ENCODE measurements around the gene TRIOBP. TPM values are rescaled to one million over a fixed set of nuclear protein-coding genes. Genes with fewer than 3 reads are reported as not detected.

Gene TRIOBP
- total and polyA plus RNA-seq, 2 of the 13 experiments (the other 11 are each of a cell fraction or from before 2014, with no cell fraction given): 6.1 to 15.4 TPM

DNA sequence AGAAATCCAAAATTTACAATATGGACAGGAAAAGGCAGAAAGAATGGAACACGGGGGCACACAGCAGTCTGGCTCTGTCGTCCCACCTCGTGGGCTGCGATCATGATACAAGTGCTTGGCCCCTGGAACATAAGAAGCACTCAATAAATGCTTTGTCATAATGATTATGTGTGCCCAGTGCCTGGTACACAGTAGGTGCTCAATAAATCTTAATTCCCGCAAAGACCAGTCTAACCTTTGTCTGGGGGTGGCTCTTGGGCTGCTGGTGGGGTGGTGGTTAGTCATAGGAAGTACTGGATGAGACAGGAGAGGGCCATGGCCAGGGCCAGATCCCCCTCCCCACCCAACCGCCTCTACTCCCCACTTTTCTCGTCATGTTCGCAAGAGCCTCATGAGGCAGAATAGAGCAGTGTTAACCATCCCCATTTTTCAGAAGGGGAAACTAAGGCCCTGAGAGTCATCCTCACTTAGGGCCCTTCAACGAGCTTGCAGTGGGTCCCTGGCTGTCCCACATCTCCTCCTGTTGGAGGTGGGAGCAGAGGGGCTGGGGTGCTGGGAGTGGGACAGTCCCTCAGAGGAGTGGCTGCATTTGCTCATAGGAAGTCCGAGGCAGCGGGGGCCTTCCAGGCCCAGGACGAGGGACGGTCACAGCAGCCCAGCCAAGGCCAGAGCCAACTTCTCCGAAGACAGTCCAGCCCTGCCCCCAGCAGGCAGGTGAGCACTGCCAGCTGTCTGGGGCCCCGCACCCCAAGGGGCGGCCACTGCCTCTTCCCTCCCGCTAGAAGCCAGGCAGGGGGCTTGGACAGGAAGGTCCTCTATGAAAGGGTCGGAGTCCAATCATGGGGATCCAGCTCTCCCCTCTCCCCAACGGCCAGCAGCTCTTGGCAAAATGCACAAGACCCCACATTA is 36.1 kb downstream of the TRIOBP start (continued):
- TF ChIP-seq SCMH1 (CRISPR knock-in tag; IDR thresholded peaks at IDR 0.05; ENCODE audit: borderline replicate concordance) (no peak), FOXP1 (IDR thresholded peaks at IDR 0.05) (no peak), FOXP1 (CRISPR knock-in tag; IDR thresholded peaks at IDR 0.05) (no peak), CHD2 (IDR thresholded peaks at IDR 0.05; ENCODE audit: low read depth, low read length) (no peak), ZNF546 (CRISPR knock-in tag; conservative IDR thresholded peaks at IDR 0.05) (no peak), YEATS4 (CRISPR knock-in tag; IDR thresholded peaks at IDR 0.05; ENCODE audit: borderline replicate concordance) (no peak; the same call in 1 of the 2 replicates), WIZ (CRISPR knock-in tag; IDR thresholded peaks at IDR 0.05) (no peak), CEBPG (CRISPR knock-in tag; IDR thresholded peaks at IDR 0.05) (no peak), HOXA7 (CRISPR knock-in tag; IDR thresholded peaks at IDR 0.05) (no peak), ZSCAN31 (CRISPR knock-in tag; IDR thresholded peaks at IDR 0.05; ENCODE audit: low read depth) (no peak), HNRNPLL (IDR thresholded peaks at IDR 0.05; ENCODE audit: low read depth, low read length, poor library complexity, severe bottlenecking) (peak; percentile 25), ZFX (CRISPR knock-in tag; IDR thresholded peaks at IDR 0.05; ENCODE audit: low read depth) (peak; percentile 31; the same call in 1 of the 2 replicates), SAFB2 (CRISPR knock-in tag; IDR thresholded peaks at IDR 0.05; ENCODE audit: borderline replicate concordance, low read depth) (no peak), MIER2 (CRISPR knock-in tag; IDR thresholded peaks at IDR 0.05) (no peak), RXRA (CRISPR knock-in tag; IDR thresholded peaks at IDR 0.05) (no peak)
- TF ChIP-seq, protein P1, sequence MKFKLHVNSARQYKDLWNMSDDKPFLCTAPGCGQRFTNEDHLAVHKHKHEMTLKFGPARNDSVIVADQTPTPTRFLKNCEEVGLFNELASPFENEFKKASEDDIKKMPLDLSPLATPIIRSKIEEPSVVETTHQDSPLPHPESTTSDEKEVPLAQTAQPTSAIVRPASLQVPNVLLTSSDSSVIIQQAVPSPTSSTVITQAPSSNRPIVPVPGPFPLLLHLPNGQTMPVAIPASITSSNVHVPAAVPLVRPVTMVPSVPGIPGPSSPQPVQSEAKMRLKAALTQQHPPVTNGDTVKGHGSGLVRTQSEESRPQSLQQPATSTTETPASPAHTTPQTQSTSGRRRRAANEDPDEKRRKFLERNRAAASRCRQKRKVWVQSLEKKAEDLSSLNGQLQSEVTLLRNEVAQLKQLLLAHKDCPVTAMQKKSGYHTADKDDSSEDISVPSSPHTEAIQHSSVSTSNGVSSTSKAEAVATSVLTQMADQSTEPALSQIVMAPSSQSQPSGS (CRISPR knock-in tag; IDR thresholded peaks at IDR 0.05): no peak
- TF ChIP-seq, protein P2, sequence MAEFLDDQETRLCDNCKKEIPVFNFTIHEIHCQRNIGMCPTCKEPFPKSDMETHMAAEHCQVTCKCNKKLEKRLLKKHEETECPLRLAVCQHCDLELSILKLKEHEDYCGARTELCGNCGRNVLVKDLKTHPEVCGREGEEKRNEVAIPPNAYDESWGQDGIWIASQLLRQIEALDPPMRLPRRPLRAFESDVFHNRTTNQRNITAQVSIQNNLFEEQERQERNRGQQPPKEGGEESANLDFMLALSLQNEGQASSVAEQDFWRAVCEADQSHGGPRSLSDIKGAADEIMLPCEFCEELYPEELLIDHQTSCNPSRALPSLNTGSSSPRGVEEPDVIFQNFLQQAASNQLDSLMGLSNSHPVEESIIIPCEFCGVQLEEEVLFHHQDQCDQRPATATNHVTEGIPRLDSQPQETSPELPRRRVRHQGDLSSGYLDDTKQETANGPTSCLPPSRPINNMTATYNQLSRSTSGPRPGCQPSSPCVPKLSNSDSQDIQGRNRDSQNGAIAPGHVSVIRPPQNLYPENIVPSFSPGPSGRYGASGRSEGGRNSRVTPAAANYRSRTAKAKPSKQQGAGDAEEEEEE (CRISPR knock-in tag; IDR thresholded peaks at IDR 0.05; ENCODE audit: borderline replicate concordance): no peak
- TF ChIP-seq, protein P3, sequence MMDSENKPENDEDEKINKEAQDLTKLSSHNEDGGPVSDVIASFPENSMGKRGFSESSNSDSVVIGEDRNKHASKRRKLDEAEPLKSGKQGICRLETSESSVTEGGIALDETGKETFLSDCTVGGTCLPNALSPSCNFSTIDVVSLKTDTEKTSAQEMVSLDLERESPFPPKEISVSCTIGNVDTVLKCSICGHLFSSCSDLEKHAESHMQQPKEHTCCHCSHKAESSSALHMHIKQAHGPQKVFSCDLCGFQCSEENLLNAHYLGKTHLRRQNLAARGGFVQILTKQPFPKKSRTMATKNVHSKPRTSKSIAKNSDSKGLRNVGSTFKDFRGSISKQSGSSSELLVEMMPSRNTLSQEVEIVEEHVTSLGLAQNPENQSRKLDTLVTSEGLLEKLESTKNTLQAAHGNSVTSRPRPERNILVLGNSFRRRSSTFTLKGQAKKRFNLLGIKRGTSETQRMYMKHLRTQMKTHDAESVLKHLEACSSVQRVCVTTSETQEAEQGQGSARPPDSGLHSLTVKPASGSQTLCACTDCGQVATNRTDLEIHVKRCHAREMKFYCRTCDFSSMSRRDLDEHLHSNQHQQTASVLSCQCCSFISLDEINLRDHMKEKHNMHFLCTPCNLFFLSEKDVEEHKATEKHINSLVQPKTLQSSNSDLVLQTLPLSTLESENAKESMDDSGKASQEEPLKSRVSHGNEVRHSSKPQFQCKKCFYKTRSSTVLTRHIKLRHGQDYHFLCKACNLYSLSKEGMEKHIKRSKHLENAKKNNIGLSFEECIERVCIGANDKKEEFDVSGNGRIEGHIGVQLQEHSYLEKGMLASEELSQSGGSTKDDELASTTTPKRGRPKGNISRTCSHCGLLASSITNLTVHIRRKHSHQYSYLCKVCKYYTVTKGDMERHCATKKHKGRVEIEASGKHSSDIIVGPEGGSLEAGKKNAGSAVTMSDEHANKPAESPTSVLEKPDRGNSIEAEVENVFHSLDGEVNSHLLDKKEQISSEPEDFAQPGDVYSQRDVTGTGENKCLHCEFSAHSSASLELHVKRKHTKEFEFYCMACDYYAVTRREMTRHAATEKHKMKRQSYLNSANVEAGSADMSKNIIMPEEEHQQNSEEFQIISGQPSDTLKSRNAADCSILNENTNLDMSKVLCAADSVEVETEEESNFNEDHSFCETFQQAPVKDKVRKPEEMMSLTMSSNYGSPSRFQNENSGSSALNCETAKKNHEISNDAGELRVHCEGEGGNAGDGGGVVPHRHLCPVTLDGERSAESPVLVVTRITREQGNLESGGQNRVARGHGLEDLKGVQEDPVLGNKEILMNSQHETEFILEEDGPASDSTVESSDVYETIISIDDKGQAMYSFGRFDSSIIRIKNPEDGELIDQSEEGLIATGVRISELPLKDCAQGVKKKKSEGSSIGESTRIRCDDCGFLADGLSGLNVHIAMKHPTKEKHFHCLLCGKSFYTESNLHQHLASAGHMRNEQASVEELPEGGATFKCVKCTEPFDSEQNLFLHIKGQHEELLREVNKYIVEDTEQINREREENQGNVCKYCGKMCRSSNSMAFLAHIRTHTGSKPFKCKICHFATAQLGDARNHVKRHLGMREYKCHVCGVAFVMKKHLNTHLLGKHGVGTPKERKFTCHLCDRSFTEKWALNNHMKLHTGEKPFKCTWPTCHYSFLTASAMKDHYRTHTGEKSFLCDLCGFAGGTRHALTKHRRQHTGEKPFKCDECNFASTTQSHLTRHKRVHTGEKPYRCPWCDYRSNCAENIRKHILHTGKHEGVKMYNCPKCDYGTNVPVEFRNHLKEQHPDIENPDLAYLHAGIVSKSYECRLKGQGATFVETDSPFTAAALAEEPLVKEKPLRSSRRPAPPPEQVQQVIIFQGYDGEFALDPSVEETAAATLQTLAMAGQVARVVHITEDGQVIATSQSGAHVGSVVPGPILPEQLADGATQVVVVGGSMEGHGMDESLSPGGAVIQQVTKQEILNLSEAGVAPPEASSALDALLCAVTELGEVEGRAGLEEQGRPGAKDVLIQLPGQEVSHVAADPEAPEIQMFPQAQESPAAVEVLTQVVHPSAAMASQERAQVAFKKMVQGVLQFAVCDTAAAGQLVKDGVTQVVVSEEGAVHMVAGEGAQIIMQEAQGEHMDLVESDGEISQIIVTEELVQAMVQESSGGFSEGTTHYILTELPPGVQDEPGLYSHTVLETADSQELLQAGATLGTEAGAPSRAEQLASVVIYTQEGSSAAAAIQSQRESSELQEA (CRISPR knock-in tag; IDR thresholded peaks at IDR 0.05; ENCODE audit: not compliant biosample characterization): no peak
